Measurements from ENCODE around the gene UBN1.
"Not testable (repeated sequence)": the region's sequence is repeated elsewhere in the genome, so short reads cannot be mapped to it uniquely, and the experiment has no call there.

The UBN1 gene

DNA sequence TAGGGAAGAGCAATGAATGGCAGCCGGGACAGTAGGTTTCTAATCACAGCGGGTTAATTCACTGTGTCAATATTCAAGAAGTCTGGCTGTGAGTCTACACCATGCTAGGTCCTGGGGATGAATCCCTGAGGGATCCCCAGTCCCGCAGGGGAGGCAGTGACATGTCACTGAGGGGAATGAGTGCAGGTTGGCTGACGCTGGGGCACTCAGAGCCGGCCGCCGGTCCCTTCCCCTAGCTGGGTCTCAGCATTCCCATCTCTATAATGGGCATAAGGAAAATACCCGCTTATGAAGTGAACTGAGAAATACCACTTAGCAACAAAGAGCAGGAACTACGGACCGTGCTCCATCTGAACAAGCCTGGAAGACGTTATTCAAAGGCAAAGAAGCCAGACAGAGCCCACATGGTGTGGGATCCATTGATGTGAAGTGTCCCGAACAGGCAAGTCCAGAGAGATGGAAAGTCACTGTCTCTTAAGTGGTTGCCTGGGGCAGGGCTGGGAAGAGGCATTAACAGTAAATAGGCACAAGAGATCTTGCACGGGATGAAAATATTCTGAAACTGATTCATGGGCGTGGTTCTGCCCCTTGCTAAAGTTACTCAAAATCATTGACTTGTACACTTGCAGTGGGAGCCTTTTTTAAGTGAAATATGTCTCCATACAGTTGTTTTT, 57.8 kb downstream of the UBN1 start:
- no peak for DNase-seq (ENCODE audit: low spot score)

DNA sequence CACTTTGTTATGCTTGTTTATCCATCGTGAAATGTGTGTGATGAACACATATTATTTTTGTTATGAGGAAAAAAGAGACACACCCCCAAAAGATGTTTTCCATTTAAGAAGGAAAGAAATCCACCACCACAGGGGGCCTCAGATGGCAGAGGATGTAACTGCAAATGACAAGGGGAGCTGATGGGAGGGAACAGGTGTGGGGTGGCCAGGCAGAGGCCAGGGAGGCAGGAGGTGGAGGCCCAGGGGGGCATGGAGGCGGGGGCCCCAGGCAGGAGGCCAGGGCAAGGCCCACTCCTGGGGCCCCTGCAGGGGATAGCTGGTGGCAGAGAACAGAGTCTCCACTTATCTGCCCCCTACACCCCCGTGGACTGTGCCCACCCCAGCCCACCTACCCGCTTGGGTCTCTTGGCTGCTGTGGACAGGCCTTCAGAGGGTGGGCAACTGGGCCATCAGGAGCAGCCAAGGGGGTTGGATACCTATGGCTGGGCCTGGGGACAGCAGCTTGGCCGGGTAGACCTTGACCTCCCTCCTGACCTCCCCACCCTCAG, 61.6 kb downstream of the UBN1 start:
- DNase-seq (ENCODE audit: low spot score): no peak

DNA sequence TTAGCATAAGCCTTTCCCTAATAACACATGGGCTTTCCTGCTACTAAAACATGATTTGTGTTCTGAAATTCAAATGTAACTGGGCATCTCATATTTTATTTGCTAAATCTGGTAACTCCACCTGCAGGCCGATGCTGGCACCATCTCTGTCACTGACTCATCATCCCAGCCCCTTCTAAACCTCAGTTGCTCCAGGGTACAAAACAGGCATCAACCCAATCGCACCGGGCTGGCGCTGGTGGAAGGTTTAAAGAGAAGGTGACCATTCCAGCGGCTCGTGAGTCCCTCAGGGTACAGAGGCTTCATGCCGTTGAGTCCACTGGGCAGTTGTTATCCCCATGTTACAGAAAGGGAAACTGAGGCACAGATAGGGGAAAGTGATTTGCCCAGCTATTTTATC, 62.5 kb downstream of the UBN1 start:
- DNase-seq (ENCODE audit: low spot score): no peak

GRCh38 chr16:4910828-4911227, 63.5 kb downstream of the UBN1 start:
- no peak for DNase-seq (ENCODE audit: low spot score)

GRCh38 chr16:4911970-4912386, 64.7 kb downstream of the UBN1 start:
- no peak for DNase-seq (ENCODE audit: low spot score)

- no peak for DNase-seq (ENCODE audit: low spot score)
These were observed 66.0 kb downstream of the UBN1 start for GRCh38 chr16:4913130-4913773.

DNA sequence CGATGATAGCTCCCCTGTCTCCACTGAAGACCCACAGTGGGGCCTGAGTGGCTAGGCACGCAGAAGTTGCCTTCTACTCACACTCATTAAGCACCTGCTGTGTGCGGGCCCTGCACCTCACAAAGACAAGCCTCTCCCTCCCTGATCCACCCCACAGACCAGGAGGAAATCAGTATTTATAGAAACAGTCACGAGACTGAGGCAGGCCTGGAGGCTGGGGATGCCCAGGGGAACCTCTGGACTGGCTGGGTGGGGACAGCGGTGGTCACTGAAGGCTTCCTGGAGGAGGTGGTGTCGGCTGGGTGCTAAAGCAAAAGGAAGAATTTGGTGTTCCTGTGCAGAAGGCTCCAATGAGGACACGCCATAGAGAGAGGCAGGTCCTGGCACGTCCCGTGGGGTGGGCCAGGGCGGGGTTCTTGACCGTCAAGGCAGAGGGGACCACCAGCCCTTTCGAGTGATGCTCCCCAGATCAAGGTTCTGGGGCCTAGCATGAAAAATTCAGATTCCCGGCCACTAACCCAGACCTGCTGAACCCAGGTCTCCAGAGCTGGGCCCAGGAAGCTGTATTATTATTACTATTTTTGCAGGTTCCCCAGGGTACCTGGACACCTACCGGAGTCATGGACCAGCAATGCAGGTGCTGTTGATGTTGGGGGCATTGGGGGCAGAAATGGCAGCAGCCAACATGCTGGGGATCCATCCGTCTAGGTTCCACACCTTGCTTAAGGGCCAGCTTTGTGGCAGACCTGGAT, 66.7 kb downstream of the UBN1 start:
- no peak for DNase-seq (ENCODE audit: low spot score)

DNA sequence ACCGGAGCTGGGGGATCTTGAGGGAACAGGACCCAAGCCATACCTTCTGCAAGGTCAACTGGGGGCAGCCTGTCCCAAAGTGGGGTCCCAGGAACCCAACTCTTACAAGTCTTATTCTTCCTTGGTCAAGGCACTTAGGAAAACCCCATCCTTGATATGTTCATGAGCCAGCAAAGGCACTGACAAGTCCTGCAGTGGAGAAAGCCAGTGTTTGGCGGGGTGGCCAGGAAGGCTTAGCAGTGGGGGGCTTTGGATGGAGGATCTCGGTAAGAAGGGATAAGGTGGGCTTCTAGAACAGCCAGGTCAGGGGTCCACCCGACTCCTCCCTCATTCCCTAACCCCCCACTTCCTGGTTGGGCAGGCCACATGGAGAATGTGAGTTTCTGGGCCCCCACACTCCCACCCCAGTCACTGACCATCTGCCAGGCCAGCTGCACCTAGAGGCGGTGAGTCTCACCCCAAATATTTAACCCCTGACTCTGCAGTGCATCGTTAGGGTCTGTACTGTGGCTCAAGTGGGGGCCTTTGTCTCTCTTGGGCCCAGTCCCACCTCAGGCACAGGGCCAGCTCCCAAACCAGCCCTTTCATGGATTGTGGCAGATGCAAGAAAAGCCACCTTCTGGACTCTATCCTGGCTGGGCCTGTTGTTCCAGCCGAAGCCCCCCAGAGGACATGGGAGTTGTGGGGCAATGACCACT, 67.4 kb downstream of the UBN1 start:
- DNase-seq (ENCODE audit: low spot score): no peak

DNA sequence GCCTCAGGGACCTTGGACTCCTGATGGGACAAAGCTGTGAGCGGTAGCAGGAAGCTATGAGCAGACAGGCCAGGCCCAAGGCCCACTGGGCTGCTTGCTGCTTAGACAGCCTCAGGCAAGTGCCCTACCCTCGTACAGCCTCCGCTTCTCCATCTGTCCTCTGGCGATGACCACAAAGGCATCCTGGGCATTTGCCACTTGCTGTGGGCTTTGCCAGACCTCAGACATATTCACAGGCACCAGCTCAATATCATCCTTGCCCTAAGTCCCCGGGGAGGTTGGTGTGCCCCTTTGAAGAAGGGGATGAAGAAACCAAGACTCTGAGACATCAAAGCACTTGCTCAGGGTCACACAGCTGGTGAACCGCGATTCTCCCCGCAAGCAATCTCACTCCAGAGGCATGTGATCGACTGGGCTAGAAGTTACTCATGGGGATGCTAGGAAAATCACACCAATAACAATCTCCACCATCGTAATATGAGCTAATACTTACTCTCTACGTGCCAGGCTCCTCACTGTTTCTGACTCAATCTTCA, 68.0 kb downstream of the UBN1 start:
- no peak for DNase-seq (ENCODE audit: low spot score)

DNA sequence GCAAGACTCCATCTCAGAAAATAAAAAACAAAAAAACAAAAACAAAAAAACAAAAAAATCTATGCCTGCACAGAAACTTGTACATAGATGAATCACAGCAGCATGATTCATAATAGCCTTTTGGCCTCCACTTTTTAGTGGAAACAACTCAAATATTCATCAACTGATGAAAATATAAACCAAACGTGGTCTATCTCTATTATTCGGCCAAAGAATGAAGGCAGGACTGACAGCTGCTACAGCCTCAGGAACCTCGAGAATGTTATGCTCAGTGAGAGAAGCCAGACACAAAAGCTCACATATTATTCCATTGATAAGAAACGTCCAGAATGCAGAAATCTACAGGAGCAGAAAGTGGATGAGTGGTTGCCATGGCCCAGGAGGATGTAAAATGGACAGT, 69.8 kb downstream of the UBN1 start:
- no peak for DNase-seq (ENCODE audit: low spot score)

DNA sequence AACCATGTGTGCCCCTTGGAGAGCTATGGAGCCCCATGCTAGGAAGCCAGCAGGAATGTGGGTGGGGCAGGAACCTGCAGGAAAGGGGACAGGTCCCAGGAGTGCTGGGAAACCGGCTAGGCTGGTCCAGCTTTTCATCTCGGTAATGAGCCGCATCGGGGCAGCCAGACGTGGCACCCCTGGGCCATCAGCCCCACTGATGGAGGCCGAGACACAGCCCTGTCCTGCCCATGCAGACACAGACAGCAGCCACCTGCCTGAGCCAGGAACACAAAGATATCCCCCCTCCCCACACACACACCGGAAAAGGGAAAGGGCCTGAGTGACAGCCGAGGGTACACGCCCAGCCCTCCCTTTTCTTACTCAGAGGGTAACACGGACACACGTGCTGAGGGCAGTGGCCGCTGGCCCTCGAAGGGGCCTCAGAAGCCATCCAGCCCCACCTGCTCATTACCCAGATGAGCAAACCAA, 71.5 kb downstream of the UBN1 start:
- no peak for DNase-seq (ENCODE audit: low spot score)

- DNase-seq (ENCODE audit: low spot score): no peak
These were observed 73.5 kb downstream of the UBN1 start for GRCh38 chr16:4920826-4921225.

DNA sequence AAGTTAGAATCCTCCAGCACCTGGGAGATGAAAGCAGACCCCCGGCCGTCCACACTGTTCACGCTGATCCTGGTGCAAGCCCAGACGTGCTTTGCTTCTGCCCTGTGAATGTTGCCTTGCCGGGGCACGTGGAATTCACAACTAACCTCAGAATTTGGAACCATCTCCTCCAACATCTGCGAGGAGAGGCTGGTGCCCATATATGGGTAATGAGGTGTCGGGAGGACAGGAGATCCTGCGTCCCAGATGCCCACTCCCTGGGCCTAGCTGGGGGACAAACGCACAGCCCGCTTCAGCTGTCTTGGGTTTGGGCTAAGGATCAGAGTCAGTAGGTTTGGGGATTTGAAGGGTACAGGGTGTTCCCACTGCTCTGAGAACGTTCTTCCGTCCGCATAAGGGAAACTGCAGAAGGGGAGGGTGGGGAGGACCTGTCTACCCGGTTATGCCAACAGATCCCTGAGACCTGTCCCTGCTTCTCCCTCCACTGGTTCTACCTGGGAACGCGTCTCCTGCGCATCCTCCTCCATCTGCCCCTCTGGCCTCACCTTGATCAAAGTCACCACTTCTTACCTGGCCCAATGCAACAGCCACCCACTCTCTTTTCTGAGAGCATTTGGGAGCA, 75.6 kb downstream of the UBN1 start:
- DNase-seq (ENCODE audit: low spot score): no peak

DNA sequence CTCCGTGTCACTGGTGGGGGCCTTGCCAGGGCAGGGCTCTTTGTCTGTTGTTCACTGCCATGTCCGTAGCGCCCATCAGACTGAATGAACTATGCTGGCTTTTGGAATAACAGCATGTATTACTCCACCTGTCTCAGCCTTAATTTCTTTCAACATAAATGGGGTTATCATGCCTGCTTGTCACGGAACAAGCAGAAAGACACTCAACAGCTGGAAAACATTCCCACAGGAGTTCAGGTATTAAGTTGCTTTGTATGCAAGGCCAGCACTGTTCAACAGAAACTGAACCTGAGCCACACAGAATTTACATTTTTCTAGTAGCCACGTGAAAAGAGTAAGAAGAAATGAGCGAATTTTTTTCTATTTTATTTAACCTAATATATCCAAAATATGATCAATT, 76.6 kb downstream of the UBN1 start:
- no peak for DNase-seq (ENCODE audit: low spot score)

GRCh38 chr16:4924593-4925292, 77.5 kb downstream of the UBN1 start:
- DNase-seq (ENCODE audit: low spot score): no peak

- DNase-seq (ENCODE audit: low spot score): no peak
These were observed 78.0 kb downstream of the UBN1 start for GRCh38 chr16:4925293-4925607.

GRCh38 chr16:4925791-4926190, 78.5 kb downstream of the UBN1 start:
- DNase-seq (ENCODE audit: low spot score): no peak

DNA sequence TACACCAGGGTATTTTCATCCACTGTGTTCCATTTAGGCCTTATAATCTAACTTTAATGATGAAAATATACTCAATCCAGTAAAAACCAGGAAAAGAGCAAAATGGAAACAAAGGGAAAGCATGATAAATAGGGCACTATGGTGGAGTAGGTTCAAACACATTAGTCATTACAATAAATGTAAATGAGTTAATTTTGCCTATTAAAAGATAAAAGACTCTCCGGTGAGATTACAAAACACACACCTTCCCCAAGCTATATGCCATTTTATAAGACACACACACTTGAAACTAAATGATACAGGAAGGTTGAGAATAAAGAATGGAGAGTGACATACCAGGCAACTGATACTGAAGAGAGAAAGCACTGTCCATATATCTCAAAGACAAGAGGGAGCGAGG, 79.6 kb downstream of the UBN1 start:
- DNase-seq (ENCODE audit: low spot score): no peak

DNA sequence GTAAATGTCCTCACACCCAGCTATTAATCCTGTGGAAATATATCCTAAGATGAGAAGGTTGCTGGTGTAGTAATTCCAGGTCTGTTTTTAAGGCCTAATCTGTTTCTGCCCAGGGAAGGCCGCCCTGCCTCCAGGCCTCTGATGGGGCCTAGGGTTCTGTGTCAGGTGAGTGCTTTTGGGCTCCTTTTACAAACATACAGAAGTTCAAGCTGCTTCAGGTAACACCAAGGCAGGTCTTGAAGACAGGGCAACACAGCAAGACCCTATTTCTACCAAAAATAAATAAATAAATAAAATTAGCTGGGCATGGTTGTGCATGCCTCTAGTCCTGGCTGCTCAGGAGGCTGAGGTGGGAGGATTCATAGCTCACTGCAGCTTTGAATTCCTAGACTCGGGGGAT, 80.4 kb downstream of the UBN1 start:
- DNase-seq (ENCODE audit: low spot score): no peak

- no peak for DNase-seq (ENCODE audit: low spot score)
These were observed 80.9 kb downstream of the UBN1 start for GRCh38 chr16:4928227-4928626.

GRCh38 chr16:4929619-4930018, 82.3 kb downstream of the UBN1 start:
- DNase-seq (ENCODE audit: low spot score): not testable (repeated sequence)

Data from hematopoietic multipotent progenitor cell treated with erythropoietin and hydrocortisone succinate and interleukin-3 and kit ligand, for 15 days (in vitro differentiated cells).